ENCODE data around the gene PHRF1. TPM values are rescaled to one million over a fixed set of nuclear protein-coding genes. Genes with fewer than 3 reads are reported as not detected.

The PHRF1 gene
- total and polyA plus RNA-seq, 4 donors, result 2.4 to 25.2 (median 18.8) TPM

- Histone ChIP-seq H3K9me3 (ENCODE audit: control insufficient read depth in 4 of 4, low read length in 3 of 4) (no peaks in the 10 kb centered on the region), H3K4me1 (ENCODE audit: control insufficient read depth in 4 of 4, insufficient read depth in 4 of 4, low read length in 3 of 4) (peaks cover 11 to 31% (median 22%) of the 10 kb centered on the region in 4 donors), H3K4me3 (ENCODE audit: low read depth in 1 of 3, low read length in 3 of 3) (no peak overlapping the region), H3K27ac (ENCODE audit: low read depth in 1 of 2, low read length in 2 of 2) (peak overlapping the region; percentile 76 to 85), H3K9ac (ENCODE audit: low read depth in 1 of 2, low read length in 2 of 2) (no peak overlapping the region), H3K27me3 (ENCODE audit: control insufficient read depth in 4 of 4, insufficient read depth in 4 of 4, low read length in 3 of 4) (no peaks in the 10 kb centered on the region), H3K36me3 (ENCODE audit: control insufficient read depth in 4 of 4, insufficient read depth in 3 of 4, low read depth in 1 of 4, low read length in 3 of 4) (peaks cover 15 to 40% (median 22%) of the 10 kb centered on the region in 4 donors)
- TF ChIP-seq FOXA1 (IDR thresholded peaks at IDR 0.05) (peak; percentile 60), FOXA2 (IDR thresholded peaks at IDR 0.05) (peak; percentile 61), CTCF (IDR thresholded peaks at IDR 0.05; ENCODE audit: low read depth, low read length, missing input control) (no peak), RXRA (IDR thresholded peaks at IDR 0.05) (peak; percentile 28 to 78), HNF4A (conservative IDR thresholded peaks at IDR 0.05) (peak; percentile 53 to 79), GABPA (IDR thresholded peaks at IDR 0.05 in 1 of 2, conservative IDR thresholded peaks at IDR 0.05 in 1 of 2) (peak in 1 of 2 donors; percentile 12), TAF1 (conservative IDR thresholded peaks at IDR 0.05) (no peak)
- 80% methylated on average over 32 of the region's 32 CpGs for WGBS
- no peak for DNase-seq (ENCODE audit: low spot score)
Observed at GRCh38 chr11:586376-587316, 10.4 kb downstream of the PHRF1 start.

- peaks cover 12 to 41% (median 27%) of the 10 kb centered on the region in 4 donors for H3K36me3 ChIP-seq (ENCODE audit: control insufficient read depth in 4 of 4, insufficient read depth in 3 of 4, low read depth in 1 of 4, low read length in 3 of 4)
- H3K9me3 ChIP-seq (ENCODE audit: control insufficient read depth in 4 of 4, low read length in 3 of 4), result no peaks in the 10 kb centered on the region
- H3K27me3 ChIP-seq (ENCODE audit: control insufficient read depth in 4 of 4, insufficient read depth in 4 of 4, low read length in 3 of 4), result no peaks in the 10 kb centered on the region
- WGBS, result 60% methylated on average over 8 of the region's 8 CpGs
- H3K27ac ChIP-seq (ENCODE audit: low read depth in 1 of 2, low read length in 2 of 2), result peak overlapping the region; percentile 76 to 85
- no peak overlapping the region for H3K4me3 ChIP-seq (ENCODE audit: low read depth in 1 of 3, low read length in 3 of 3)
- no peak for DNase-seq (ENCODE audit: low spot score)
- H3K9ac ChIP-seq (ENCODE audit: low read depth in 1 of 2, low read length in 2 of 2), result no peak overlapping the region
- H3K4me1 ChIP-seq (ENCODE audit: control insufficient read depth in 4 of 4, insufficient read depth in 4 of 4, low read length in 3 of 4), result peaks cover 11 to 30% (median 22%) of the 10 kb centered on the region in 4 donors
- TF ChIP-seq RXRA (IDR thresholded peaks at IDR 0.05), result no peak
- no peak for TF ChIP-seq EGR1 (IDR thresholded peaks at IDR 0.05; ENCODE audit: low read depth in 2 of 2)
- TF ChIP-seq NR2F2 (IDR thresholded peaks at IDR 0.05), result no peak
- no peak for TF ChIP-seq HNF4A (conservative IDR thresholded peaks at IDR 0.05)
Observed at GRCh38 chr11:587546-587945, 11.3 kb downstream of the PHRF1 start.

- Histone ChIP-seq H3K9ac (ENCODE audit: low read depth in 1 of 2, low read length in 2 of 2) (no peak overlapping the region), H3K27me3 (ENCODE audit: control insufficient read depth in 4 of 4, insufficient read depth in 4 of 4, low read length in 3 of 4) (no peaks in the 10 kb centered on the region), H3K9me3 (ENCODE audit: control insufficient read depth in 4 of 4, low read length in 3 of 4) (no peaks in the 10 kb centered on the region), H3K4me3 (ENCODE audit: low read depth in 1 of 3, low read length in 3 of 3) (no peak overlapping the region), H3K4me1 (ENCODE audit: control insufficient read depth in 4 of 4, insufficient read depth in 4 of 4, low read length in 3 of 4) (peaks cover 11 to 30% (median 22%) of the 10 kb centered on the region in 4 donors), H3K36me3 (ENCODE audit: control insufficient read depth in 4 of 4, insufficient read depth in 3 of 4, low read depth in 1 of 4, low read length in 3 of 4) (peaks cover 16 to 46% (median 30%) of the 10 kb centered on the region in 4 donors), H3K27ac (ENCODE audit: low read depth in 1 of 2, low read length in 2 of 2) (peak overlapping the region; percentile 42 to 85)
- WGBS, result 19% methylated on average over 6 of the region's 6 CpGs
- no peak for DNase-seq (ENCODE audit: low spot score)
- TF ChIP-seq HNF4G (IDR thresholded peaks at IDR 0.05) (peak; percentile 88), RAD21 (IDR thresholded peaks at IDR 0.05) (peak; percentile 53 to 60), ATF3 (IDR thresholded peaks at IDR 0.05) (peak; percentile 99), YY1 (IDR thresholded peaks at IDR 0.05) (peak; percentile 63), JUND (IDR thresholded peaks at IDR 0.05) (peak; percentile 100), CTCF (IDR thresholded peaks at IDR 0.05; ENCODE audit: low read depth, low read length, missing input control) (no peak), FOXA2 (IDR thresholded peaks at IDR 0.05) (peak; percentile 54), MAX (IDR thresholded peaks at IDR 0.05) (no peak), HNF4A (conservative IDR thresholded peaks at IDR 0.05) (peak; percentile 98), RXRA (IDR thresholded peaks at IDR 0.05) (peak; percentile 95 to 98), EGR1 (IDR thresholded peaks at IDR 0.05; ENCODE audit: low read depth in 2 of 2) (peak in 1 of 2 donors; percentile 32), NR2F2 (IDR thresholded peaks at IDR 0.05) (peak; percentile 75), ZBTB33 (IDR thresholded peaks at IDR 0.05) (no peak), FOXA1 (IDR thresholded peaks at IDR 0.05) (no peak)
Observed at GRCh38 chr11:587978-588380, 11.7 kb downstream of the PHRF1 start.
